Activated CD4-positive, alpha-beta memory T cell treated with anti-CD3 and anti-CD28 coated beads for 36 hours (primary cell): ENCODE measurements around the gene DCAF5. TPM values are rescaled to one million over a fixed set of nuclear protein-coding genes. Genes with fewer than 3 reads are reported as not detected.

Source experiments
- CTCF ChIA-PET: fragments of 350-600 bp; sonication (Branson Sonifier 250); formaldehyde crosslinking; loops from one replicate; lab custom pipeline; 2021; ENCODE audit warnings: antibody characterized with exemption, inconsistent platforms; lab: Charles Lee
- POLR2A ChIA-PET: fragments of 350-600 bp; sonication (Branson Sonifier 250); formaldehyde crosslinking; loops from one replicate; lab custom pipeline; 2021; ENCODE audit warnings: antibody characterized with exemption; lab: Charles Lee
- DNase-seq: peaks from one replicate; pipeline ENCODE4 v3.0.0-alpha.2; 2020
- H3K27ac Mint-ChIP-seq: one replicate; pipeline ENCODE4 v1.8.0; 2021; ENCODE audit warnings: mixed read lengths
- H3K27me3 Mint-ChIP-seq: one replicate; pipeline ENCODE4 v1.8.0; 2021; ENCODE audit warnings: mixed read lengths
- H3K36me3 Mint-ChIP-seq: one replicate; pipeline ENCODE4 v1.8.0; 2021; ENCODE audit warnings: mixed read lengths
- H3K4me1 Mint-ChIP-seq: one replicate; pipeline ENCODE4 v1.8.0; 2021; ENCODE audit warnings: low read depth, mixed read lengths
- H3K4me3 Mint-ChIP-seq: one replicate; pipeline ENCODE4 v1.8.0; 2021; ENCODE audit warnings: mild to moderate bottlenecking, mixed read lengths
- H3K9me3 Mint-ChIP-seq: one replicate; pipeline ENCODE4 v1.8.0; 2021; ENCODE audit warnings: mixed read lengths
- intact Hi-C: fragments of 100-400 bp; cut with micrococcal nuclease; formaldehyde crosslinking; loops from one replicate; pipeline ENCODE4 v1.15.1; 2023
- total RNA-seq, 2 experiments: library from RNA; stranded (reverse); gene quantifications; one replicate each; pipeline ENCODE4 v1.2.3, GENCODE V29; 2021

Gene DCAF5
- total RNA-seq, 2 experiments from 2014 or later: 32.3 to 34.0 TPM

- H3K27me3 Mint-ChIP-seq: peaks cover 11% of the 10 kb centered on the region
- ChIA-PET CTCF (interaction anchor here (1.4 kb wide), 1 partner anchor 61 kb away, joined by 3 read pairs; no protein-coding TSS in a partner anchor), POLR2A (no interaction called here)
- peaks cover 1% of the 10 kb centered on the region for H3K4me1 Mint-ChIP-seq
- no peak for DNase-seq
- no peak overlapping the region for H3K4me3 Mint-ChIP-seq
- intact Hi-C loops: no loop called here
- H3K9me3 Mint-ChIP-seq: no peaks in the 10 kb centered on the region
- H3K36me3 Mint-ChIP-seq: no peaks in the 10 kb centered on the region
- H3K27ac Mint-ChIP-seq: no peak overlapping the region
These were observed 106.5 kb downstream of the DCAF5 start for GRCh38 chr14:69046476-69046860.

- ChIA-PET POLR2A (no interaction called here), CTCF (interaction anchor here (1.4 kb wide), 1 partner anchor 61 kb away, joined by 3 read pairs; no protein-coding TSS in a partner anchor)
- intact Hi-C loops: no loop called here
- no peaks in the 10 kb centered on the region for H3K36me3 Mint-ChIP-seq
- peaks cover 1% of the 10 kb centered on the region for H3K4me1 Mint-ChIP-seq
- H3K9me3 Mint-ChIP-seq: no peaks in the 10 kb centered on the region
- no peak overlapping the region for H3K4me3 Mint-ChIP-seq
- H3K27me3 Mint-ChIP-seq: peaks cover 15% of the 10 kb centered on the region
- no peak for DNase-seq
- no peak overlapping the region for H3K27ac Mint-ChIP-seq
These were observed 107.0 kb downstream of the DCAF5 start for GRCh38 chr14:69045857-69046475.

- H3K27me3 Mint-ChIP-seq: peaks cover 16% of the 10 kb centered on the region
- H3K9me3 Mint-ChIP-seq: no peaks in the 10 kb centered on the region
- CTCF ChIA-PET: interaction anchor here (0.8 to 1.4 kb wide), 2 partner anchors 62 to 134 kb away, joined by 3 read pairs; no protein-coding TSS in a partner anchor
- intact Hi-C loops: no loop called here
- no peak overlapping the region for H3K4me3 Mint-ChIP-seq
- H3K4me1 Mint-ChIP-seq: peaks cover 1% of the 10 kb centered on the region
- DNase-seq: no peak
- H3K27ac Mint-ChIP-seq: no peak overlapping the region
- POLR2A ChIA-PET: no interaction called here
- no peaks in the 10 kb centered on the region for H3K36me3 Mint-ChIP-seq
These were observed 107.9 kb downstream of the DCAF5 start for GRCh38 chr14:69044965-69045555.

- POLR2A ChIA-PET: no interaction called here
- H3K9me3 Mint-ChIP-seq: no peaks in the 10 kb centered on the region
- H3K27ac Mint-ChIP-seq: no peak overlapping the region
- peaks cover 16% of the 10 kb centered on the region for H3K27me3 Mint-ChIP-seq
- no peak overlapping the region for H3K4me3 Mint-ChIP-seq
- no peaks in the 10 kb centered on the region for H3K36me3 Mint-ChIP-seq
- intact Hi-C loops: no loop called here
- CTCF ChIA-PET: no interaction called here
- DNase-seq: no peak
- H3K4me1 Mint-ChIP-seq: peaks cover 1% of the 10 kb centered on the region
These were observed 108.6 kb downstream of the DCAF5 start for GRCh38 chr14:69044296-69044695.

- no peak for DNase-seq
- no peak overlapping the region for H3K27ac Mint-ChIP-seq
- H3K4me3 Mint-ChIP-seq: no peak overlapping the region
- ChIA-PET POLR2A (no interaction called here), CTCF (interaction anchor here (1.3 kb wide), 1 partner anchor 133 kb away, joined by 5 read pairs; no protein-coding TSS in a partner anchor)
- H3K27me3 Mint-ChIP-seq: peaks cover 20% of the 10 kb centered on the region
- H3K36me3 Mint-ChIP-seq: no peaks in the 10 kb centered on the region
- no peaks in the 10 kb centered on the region for H3K9me3 Mint-ChIP-seq
- intact Hi-C loops: no loop called here
- H3K4me1 Mint-ChIP-seq: peaks cover 1% of the 10 kb centered on the region
These were observed 109.2 kb downstream of the DCAF5 start for GRCh38 chr14:69043596-69044260.

- no peak for DNase-seq
- Mint-ChIP-seq H3K36me3 (no peaks in the 10 kb centered on the region), H3K27me3 (peaks cover 25% of the 10 kb centered on the region), H3K4me3 (no peak overlapping the region), H3K4me1 (peaks cover 1% of the 10 kb centered on the region), H3K27ac (no peak overlapping the region), H3K9me3 (no peaks in the 10 kb centered on the region)
- intact Hi-C loops: no loop called here
- ChIA-PET CTCF (interaction anchor here (1.3 kb wide), 1 partner anchor 132 kb away, joined by 5 read pairs; no protein-coding TSS in a partner anchor), POLR2A (no interaction called here)
These were observed 110.0 kb downstream of the DCAF5 start for GRCh38 chr14:69042787-69043444.

- Mint-ChIP-seq H3K4me1 (peaks cover 1% of the 10 kb centered on the region), H3K4me3 (no peak overlapping the region), H3K9me3 (no peaks in the 10 kb centered on the region), H3K36me3 (no peaks in the 10 kb centered on the region), H3K27ac (no peak overlapping the region), H3K27me3 (peaks cover 29% of the 10 kb centered on the region)
- intact Hi-C loops: no loop called here
- DNase-seq: no peak
- POLR2A ChIA-PET: no interaction called here
- CTCF ChIA-PET: interaction anchor here (0.6 to 1.3 kb wide), 2 partner anchors 131 to 149 kb away, joined by 3 to 5 read pairs; partner anchors contain the start of gene EXD2
These were observed 110.6 kb downstream of the DCAF5 start for GRCh38 chr14:69042299-69042698.

GRCh38 chr14:69041783-69042182 lies 111.1 kb downstream of the DCAF5 start:
- no peak overlapping the region for H3K4me3 Mint-ChIP-seq
- peaks cover 1% of the 10 kb centered on the region for H3K4me1 Mint-ChIP-seq
- H3K27ac Mint-ChIP-seq: no peak overlapping the region
- no peak for DNase-seq
- intact Hi-C loops: no loop called here
- peaks cover 32% of the 10 kb centered on the region for H3K27me3 Mint-ChIP-seq
- no peaks in the 10 kb centered on the region for H3K36me3 Mint-ChIP-seq
- ChIA-PET POLR2A (no interaction called here), CTCF (interaction anchor here (0.6 kb wide), 1 partner anchor 149 kb away, joined by 3 read pairs; the partner anchor contains the start of gene EXD2)
- no peaks in the 10 kb centered on the region for H3K9me3 Mint-ChIP-seq

- CTCF ChIA-PET: no interaction called here
- POLR2A ChIA-PET: no interaction called here
These were observed 112.6 kb downstream of the DCAF5 start for GRCh38 chr14:69040353-69040752.

GRCh38 chr14:69039288-69039628 lies 113.7 kb downstream of the DCAF5 start:
- no peak for DNase-seq
- H3K27ac Mint-ChIP-seq: no peak overlapping the region
- peaks cover 32% of the 10 kb centered on the region for H3K27me3 Mint-ChIP-seq
- CTCF ChIA-PET: no interaction called here
- intact Hi-C loops: no loop called here
- POLR2A ChIA-PET: no interaction called here
- no peaks in the 10 kb centered on the region for H3K9me3 Mint-ChIP-seq
- H3K4me1 Mint-ChIP-seq: peaks cover 1% of the 10 kb centered on the region
- no peaks in the 10 kb centered on the region for H3K36me3 Mint-ChIP-seq
- H3K4me3 Mint-ChIP-seq: no peak overlapping the region

More at GRCh38 chr14:69040353-69040752, 112.6 kb downstream of the DCAF5 start:
- Mint-ChIP-seq H3K36me3 (no peaks in the 10 kb centered on the region), H3K9me3 (no peaks in the 10 kb centered on the region), H3K27ac (no peak overlapping the region), H3K4me3 (no peak overlapping the region), H3K27me3 (peaks cover 32% of the 10 kb centered on the region), H3K4me1 (peaks cover 1% of the 10 kb centered on the region)
- intact Hi-C loops: no loop called here
- DNase-seq: no peak

- Mint-ChIP-seq H3K4me3 (no peak overlapping the region), H3K36me3 (no peaks in the 10 kb centered on the region), H3K27me3 (peaks cover 32% of the 10 kb centered on the region), H3K9me3 (no peaks in the 10 kb centered on the region), H3K4me1 (peaks cover 1% of the 10 kb centered on the region), H3K27ac (no peak overlapping the region)
- no peak for DNase-seq
- ChIA-PET CTCF (no interaction called here), POLR2A (no interaction called here)
- intact Hi-C loops: no loop called here
These were observed 114.2 kb downstream of the DCAF5 start for GRCh38 chr14:69038455-69039287.
